HL-60 (cell line): ENCODE data around the gene GOLGA8S.
"Not testable (repeated sequence)": the region's sequence is repeated elsewhere in the genome, so short reads cannot be mapped to it uniquely, and the experiment has no call there.

ENCODE experiments used
- CTCF ChIP-seq: IDR thresholded peaks from one replicate; pipeline ENCODE4 v1.5.1; 2011; ENCODE audit warnings: low read length, control low read depth, inconsistent platforms; ENCODE audit not compliant: insufficient read depth
- GABPA ChIP-seq: IDR thresholded peaks from 2 replicates; pipeline ENCODE4 v1.6.1; 2012; ENCODE audit warnings: low read depth
- POLR2AphosphoS5 ChIP-seq: IDR thresholded peaks from 2 replicates; pipeline ENCODE4 v1.6.1; 2012; ENCODE audit warnings: low read depth
- SPI1 ChIP-seq: IDR thresholded peaks from 2 replicates; pipeline ENCODE4 v1.6.1; 2012; ENCODE audit warnings: low read depth, mild to moderate bottlenecking, borderline replicate concordance

GRCh38 chr15:23380700-23381099 is 26.2 kb downstream of the GOLGA8S start:
- not testable (repeated sequence) for TF ChIP-seq CTCF, SPI1, POLR2AphosphoS5, GABPA
